ENCODE results near the gene PPP3CB. TPM values are rescaled to one million over a fixed set of nuclear protein-coding genes. Genes with fewer than 3 reads are reported as not detected.

The PPP3CB gene
- total and polyA plus RNA-seq, 7 donors = 21.0 to 103 (median 75.5) TPM

DNA sequence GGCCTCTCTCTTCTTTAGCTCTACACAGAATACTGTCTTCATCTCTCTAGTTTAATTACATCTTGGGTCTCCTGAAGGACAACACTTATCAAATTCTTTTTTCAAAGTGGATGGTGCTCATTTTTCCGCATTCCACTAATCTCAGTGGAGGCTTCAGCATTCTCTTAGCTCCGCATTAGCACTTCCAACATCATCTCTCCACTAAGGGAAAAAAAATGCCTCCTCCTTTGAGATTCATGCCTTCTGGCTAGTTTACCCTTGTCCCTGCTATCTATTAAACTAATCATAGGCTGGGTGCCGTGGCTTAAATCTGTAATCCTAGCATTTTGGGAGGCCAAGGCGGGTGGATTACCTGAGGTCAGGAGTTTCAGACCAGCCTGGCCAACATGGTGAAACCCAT is 9.2 kb downstream of the PPP3CB start:
- H3K4me3 ChIP-seq = no peak overlapping the region
- DNase-seq = no peak
- no peaks in the 10 kb centered on the region for H3K27me3 ChIP-seq
- WGBS, 2 donors = 97 to 98% methylated on average over 4 of the region's 4 CpGs
- H3K9me3 ChIP-seq = no peaks in the 10 kb centered on the region
- TF ChIP-seq EP300 (IDR thresholded peaks at IDR 0.05) = no peak
- TF ChIP-seq POLR2AphosphoS5 (IDR thresholded peaks at IDR 0.05) = no peak
- TF ChIP-seq POLR2A (IDR thresholded peaks at IDR 0.05) = no peak
- TF ChIP-seq CTCF (IDR thresholded peaks at IDR 0.05) = no peak
- H3K36me3 ChIP-seq = peaks cover 0 to 9% (median 0%) of the 10 kb centered on the region in 4 donors
- no peak overlapping the region for H3K27ac ChIP-seq
- H3K4me1 ChIP-seq = peaks cover 0 to 22% (median 15%) of the 10 kb centered on the region in 4 donors
- intact Hi-C loops (cut with DNase I) = no loop called here

DNA sequence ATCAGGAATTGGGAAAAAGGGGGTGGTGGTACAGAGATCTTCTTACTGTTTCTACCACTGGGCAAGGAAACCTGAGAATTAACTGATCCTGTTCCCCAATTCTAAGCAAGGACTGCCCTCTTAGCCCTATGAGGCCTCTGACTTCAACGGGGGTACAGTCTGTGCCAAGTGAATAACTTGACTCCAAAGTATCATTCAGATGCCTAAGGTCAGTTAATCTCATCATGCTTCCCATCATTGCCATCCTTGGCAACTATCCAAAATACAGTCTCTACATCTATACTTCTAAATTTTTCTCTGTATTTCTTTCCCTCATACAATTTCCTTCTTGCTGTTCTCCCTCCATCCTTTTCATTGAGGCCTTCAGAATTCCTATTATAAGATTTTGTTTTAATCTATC is 10.5 kb downstream of the PPP3CB start:
- intact Hi-C loops (cut with DNase I) = no loop called here
- Histone ChIP-seq H3K27me3 (no peaks in the 10 kb centered on the region), H3K4me1 (peaks cover 0 to 10% (median 4%) of the 10 kb centered on the region in 4 donors), H3K27ac (no peak overlapping the region), H3K4me3 (no peak overlapping the region), H3K9me3 (no peaks in the 10 kb centered on the region), H3K36me3 (peaks cover 0 to 9% (median 0%) of the 10 kb centered on the region in 4 donors)
- WGBS, 2 donors = 55 to 91% methylated on average over 1 of the region's 1 CpG
- TF ChIP-seq CTCF (IDR thresholded peaks at IDR 0.05) (no peak), POLR2AphosphoS5 (IDR thresholded peaks at IDR 0.05) (no peak), POLR2A (IDR thresholded peaks at IDR 0.05) (no peak)
- no peak for DNase-seq

DNA sequence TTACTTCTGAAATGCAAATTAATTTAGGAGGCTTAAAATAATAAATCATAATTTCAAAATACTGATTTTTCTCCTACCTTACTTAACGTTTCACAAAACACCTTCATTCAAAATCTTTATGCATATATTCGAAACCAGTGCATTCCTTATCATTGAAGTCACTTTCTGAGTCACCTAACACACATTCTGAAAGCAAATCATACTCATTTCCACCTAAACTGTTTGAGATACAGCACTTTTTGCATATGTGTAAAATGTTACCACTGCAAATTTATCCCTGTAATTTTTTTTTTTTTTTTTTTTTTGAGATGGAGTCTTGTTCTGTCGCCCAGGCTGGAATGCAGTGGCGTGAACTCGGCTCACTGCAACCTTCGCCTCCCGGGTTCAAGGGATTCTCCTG is 15.7 kb downstream of the PPP3CB start:
- TF ChIP-seq POLR2AphosphoS5 (IDR thresholded peaks at IDR 0.05) (no peak), POLR2A (IDR thresholded peaks at IDR 0.05) (no peak), CTCF (IDR thresholded peaks at IDR 0.05) (no peak), EP300 (IDR thresholded peaks at IDR 0.05) (no peak)
- Histone ChIP-seq H3K4me1 (no peaks in the 10 kb centered on the region), H3K27ac (no peak overlapping the region), H3K36me3 (peaks cover 3 to 51% (median 23%) of the 10 kb centered on the region in 4 donors), H3K9me3 (no peaks in the 10 kb centered on the region), H3K27me3 (no peaks in the 10 kb centered on the region), H3K4me3 (no peak overlapping the region)
- DNase-seq = no peak
- WGBS, 2 donors = 85 to 86% methylated on average over 7 of the region's 7 CpGs
- intact Hi-C loops (cut with DNase I) = no loop called here

- WGBS, 2 donors = 77 to 83% methylated on average over 3 of the region's 3 CpGs
- DNase-seq = no peak
These were observed 17.2 kb downstream of the PPP3CB start for GRCh38 chr10:73478636-73479035.

GRCh38 chr10:73471226-73471625 is 24.6 kb downstream of the PPP3CB start:
- H3K9me3 ChIP-seq = no peaks in the 10 kb centered on the region
- no peak for DNase-seq
- WGBS, 2 donors = 87% methylated on average over 3 of the region's 3 CpGs
- H3K27ac ChIP-seq = no peak overlapping the region
- H3K36me3 ChIP-seq = peaks cover 0 to 98% (median 47%) of the 10 kb centered on the region in 4 donors
- intact Hi-C loops (cut with DNase I) = no loop called here
- H3K4me3 ChIP-seq = no peak overlapping the region
- no peaks in the 10 kb centered on the region for H3K4me1 ChIP-seq
- TF ChIP-seq CTCF (IDR thresholded peaks at IDR 0.05) (no peak), POLR2A (IDR thresholded peaks at IDR 0.05) (no peak), EP300 (IDR thresholded peaks at IDR 0.05) (no peak), POLR2AphosphoS5 (IDR thresholded peaks at IDR 0.05) (no peak)
- no peaks in the 10 kb centered on the region for H3K27me3 ChIP-seq

More at GRCh38 chr10:73478636-73479035, 17.2 kb downstream of the PPP3CB start:
- TF ChIP-seq POLR2AphosphoS5 (IDR thresholded peaks at IDR 0.05) (no peak), EP300 (IDR thresholded peaks at IDR 0.05) (no peak), POLR2A (IDR thresholded peaks at IDR 0.05) (no peak)
- H3K4me3 ChIP-seq = no peak overlapping the region
- no peak overlapping the region for H3K27ac ChIP-seq
- peaks cover 3 to 66% (median 34%) of the 10 kb centered on the region in 4 donors for H3K36me3 ChIP-seq
- no peaks in the 10 kb centered on the region for H3K9me3 ChIP-seq
- intact Hi-C loops (cut with DNase I) = no loop called here
- H3K27me3 ChIP-seq = no peaks in the 10 kb centered on the region
- no peaks in the 10 kb centered on the region for H3K4me1 ChIP-seq
